Heart left ventricle (tissue), 13 donors: Measurements from ENCODE around the gene NLE1.
"Not testable (repeated sequence)": the region's sequence is repeated elsewhere in the genome, so short reads cannot be mapped to it uniquely, and the experiment has no call there.

Source experiments
- POLR2A ChIP-seq, 2 donors: fragments of 450-650 bp; IDR thresholded peaks; one replicate each; pipeline ENCODE4 v1.6.1; 2017; ENCODE audit warnings: antibody characterized with exemption in 2 of 2, mild to moderate bottlenecking in 2 of 2, moderate library complexity in 2 of 2
- TF ChIP-seq, protein P1 (sequence below), 12 donors: fragments of 200-600 bp; sonication (generic) in 4 of 12; IDR thresholded peaks; one replicate each; pipeline versions ENCODE4 v1.5.0 to v1.8.0; 2018 to 2022; ENCODE audit warnings: antibody characterized with exemption in 12 of 12, mild to moderate bottlenecking in 5 of 12
- donor health status: ischemic (EF 13 %, LVEDD 7.1; RV severe dilation, severe dysfunction).
- donor health status: DM: no; HTN: yes; CAD: no.
- donor health status: DM: no; HTN: no; CAD: no.
- donor health status: ischemic (EF 25% LVEDD 6.9; RV normal size, moderate dysfunction).
- donor health status: ischemic (EF 25% LVEDD 5.7; RV mildly dilated, moderate dysfunction).
- donor health status: ischemic (EF 35%, LVEDD 5.7; RV mildly dilated, moderate dysfunction).
- donor health status: nonischemic (EF 11% LVEDD 7.7; RV severe dilation, severe dysfunction).
- donor health status: DM: yes; HTN: yes; CAD: no.
- donor health status: PGD.
- donor health status: ischemic (EF 29% LVEDD 5.4; RV normal size, mild dysfunction).
- donor health status: nonischemic (EF 23%, LVEDD 6.1; RV moderate dilation, normal function).

DNA sequence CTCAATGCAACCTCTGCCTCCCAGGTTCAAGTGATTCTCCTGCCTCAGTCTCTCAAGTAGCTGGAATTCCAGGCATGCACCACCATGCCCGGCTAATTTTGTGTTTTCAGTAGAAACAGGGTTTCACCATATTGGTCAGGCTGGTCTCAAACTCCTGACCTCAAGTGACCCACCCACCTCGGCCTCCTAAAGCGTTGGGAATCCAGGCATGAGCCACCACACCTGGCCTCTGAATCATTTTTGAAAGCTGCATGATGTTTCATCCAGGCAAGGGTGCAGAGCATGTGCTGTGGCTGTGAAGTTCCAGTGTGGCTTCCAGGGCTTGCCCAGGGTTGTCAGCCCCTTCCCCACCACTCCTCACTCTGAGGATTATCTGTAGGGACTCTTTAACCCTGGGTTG lies 30.2 kb upstream of the NLE1 start:
- TF ChIP-seq, protein P1, sequence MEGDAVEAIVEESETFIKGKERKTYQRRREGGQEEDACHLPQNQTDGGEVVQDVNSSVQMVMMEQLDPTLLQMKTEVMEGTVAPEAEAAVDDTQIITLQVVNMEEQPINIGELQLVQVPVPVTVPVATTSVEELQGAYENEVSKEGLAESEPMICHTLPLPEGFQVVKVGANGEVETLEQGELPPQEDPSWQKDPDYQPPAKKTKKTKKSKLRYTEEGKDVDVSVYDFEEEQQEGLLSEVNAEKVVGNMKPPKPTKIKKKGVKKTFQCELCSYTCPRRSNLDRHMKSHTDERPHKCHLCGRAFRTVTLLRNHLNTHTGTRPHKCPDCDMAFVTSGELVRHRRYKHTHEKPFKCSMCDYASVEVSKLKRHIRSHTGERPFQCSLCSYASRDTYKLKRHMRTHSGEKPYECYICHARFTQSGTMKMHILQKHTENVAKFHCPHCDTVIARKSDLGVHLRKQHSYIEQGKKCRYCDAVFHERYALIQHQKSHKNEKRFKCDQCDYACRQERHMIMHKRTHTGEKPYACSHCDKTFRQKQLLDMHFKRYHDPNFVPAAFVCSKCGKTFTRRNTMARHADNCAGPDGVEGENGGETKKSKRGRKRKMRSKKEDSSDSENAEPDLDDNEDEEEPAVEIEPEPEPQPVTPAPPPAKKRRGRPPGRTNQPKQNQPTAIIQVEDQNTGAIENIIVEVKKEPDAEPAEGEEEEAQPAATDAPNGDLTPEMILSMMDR (IDR thresholded peaks at IDR 0.05): not testable (repeated sequence)
- TF ChIP-seq POLR2A (IDR thresholded peaks at IDR 0.05): not testable (repeated sequence)
